Activated T-cell treated with anti-CD3 and anti-CD28 coated beads, Interleukin-2, amount 50 U/mL, for 24 hours (primary cell): ENCODE results near the gene BANP.
"Not testable (repeated sequence)": the region's sequence is repeated elsewhere in the genome, so short reads cannot be mapped to it uniquely, and the experiment has no call there.

Experiments used
- DNase-seq: peaks from one replicate; pipeline ENCODE4 v3.0.0-alpha.2; 2020
- H3K27ac Mint-ChIP-seq: 2 replicates; pipeline ENCODE4 v1.8.0; 2020; ENCODE audit warnings: mild to moderate bottlenecking, mixed read lengths
- H3K27me3 Mint-ChIP-seq: 2 replicates; pipeline ENCODE4 v1.8.0; 2020; ENCODE audit warnings: mixed read lengths
- H3K36me3 Mint-ChIP-seq: 2 replicates; pipeline ENCODE4 v1.8.0; 2020; ENCODE audit warnings: low read depth, mixed read lengths
- H3K4me1 Mint-ChIP-seq: 2 replicates; pipeline ENCODE4 v1.8.0; 2020; ENCODE audit warnings: low read depth, mixed read lengths
- H3K4me3 Mint-ChIP-seq: 2 replicates; pipeline ENCODE4 v1.8.0; 2020; ENCODE audit warnings: mild to moderate bottlenecking, moderate library complexity, mixed read lengths
- H3K9me3 Mint-ChIP-seq: 2 replicates; pipeline ENCODE4 v1.8.0; 2020; ENCODE audit warnings: mixed read lengths

The BANP gene

DNA sequence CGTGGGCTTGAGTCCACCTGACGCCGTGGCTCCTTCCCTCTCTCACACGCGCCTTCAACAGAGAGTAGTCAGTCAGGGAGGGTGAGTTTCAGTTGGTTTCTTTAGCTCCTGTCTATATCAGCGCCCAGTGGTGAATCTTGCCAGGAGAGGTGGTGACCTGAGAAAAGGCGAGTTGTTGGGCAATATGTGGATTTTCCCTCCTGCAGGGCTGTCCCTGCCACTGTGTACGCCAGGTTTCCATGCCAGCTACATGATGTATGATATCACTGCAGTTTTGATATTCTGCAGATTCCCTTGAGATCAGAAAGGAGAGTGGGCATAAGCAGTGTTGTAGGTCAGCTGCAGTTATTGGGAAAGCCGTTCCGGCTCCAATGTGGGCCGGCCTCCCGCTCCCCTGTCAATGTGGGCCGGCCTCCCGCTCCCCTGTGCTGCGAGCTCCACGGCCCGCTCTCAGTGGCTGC, 31.4 kb downstream of the BANP start:
- Mint-ChIP-seq H3K27me3 (no peaks in the 10 kb centered on the region), H3K4me1 (peaks cover 86% of the 10 kb centered on the region), H3K9me3 (no peaks in the 10 kb centered on the region), H3K27ac (peak overlapping the region; percentile 88), H3K4me3 (no peak overlapping the region), H3K36me3 (peaks cover 85% of the 10 kb centered on the region)
- DNase-seq, result no peak

DNA sequence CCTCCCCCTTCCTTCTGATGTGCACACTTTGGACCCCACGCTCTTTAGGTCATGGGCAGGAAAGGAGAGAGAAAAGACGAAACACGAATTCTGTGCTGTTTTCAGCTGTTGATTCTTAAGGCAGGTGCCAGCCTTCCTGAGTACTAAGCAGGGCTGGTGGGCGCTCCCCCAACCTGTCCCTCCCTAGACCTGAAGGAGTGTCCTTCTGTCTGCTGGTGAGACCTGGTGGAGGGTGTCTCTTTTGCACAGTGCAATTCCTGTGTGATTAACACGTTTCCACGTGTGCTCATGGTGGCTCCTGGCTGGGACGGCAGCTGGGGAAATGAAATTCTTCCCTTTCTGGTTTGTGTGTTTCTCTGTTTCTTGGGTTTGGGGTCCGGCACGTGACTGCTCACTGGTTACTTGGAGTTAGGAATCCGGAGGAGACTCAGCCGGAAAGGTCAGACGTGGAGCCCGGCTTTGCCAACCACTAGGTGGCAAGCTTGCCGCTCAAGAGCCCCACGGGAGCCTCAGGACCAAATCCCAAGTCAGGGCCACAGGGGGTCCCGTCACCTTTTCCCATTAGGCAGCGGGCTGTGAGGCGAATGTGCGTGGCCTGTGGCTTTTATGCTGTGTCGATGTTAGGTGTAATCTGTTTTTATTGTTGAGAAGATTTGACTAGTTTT, 32.0 kb downstream of the BANP start:
- H3K36me3 Mint-ChIP-seq, result peaks cover 86% of the 10 kb centered on the region
- H3K9me3 Mint-ChIP-seq, H3K27me3 Mint-ChIP-seq, DNase-seq: not testable (repeated sequence)
- H3K27ac Mint-ChIP-seq, result peak overlapping the region; percentile 86
- H3K4me3 Mint-ChIP-seq, result peak overlapping the region; percentile 23
- peaks cover 84% of the 10 kb centered on the region for H3K4me1 Mint-ChIP-seq

DNA sequence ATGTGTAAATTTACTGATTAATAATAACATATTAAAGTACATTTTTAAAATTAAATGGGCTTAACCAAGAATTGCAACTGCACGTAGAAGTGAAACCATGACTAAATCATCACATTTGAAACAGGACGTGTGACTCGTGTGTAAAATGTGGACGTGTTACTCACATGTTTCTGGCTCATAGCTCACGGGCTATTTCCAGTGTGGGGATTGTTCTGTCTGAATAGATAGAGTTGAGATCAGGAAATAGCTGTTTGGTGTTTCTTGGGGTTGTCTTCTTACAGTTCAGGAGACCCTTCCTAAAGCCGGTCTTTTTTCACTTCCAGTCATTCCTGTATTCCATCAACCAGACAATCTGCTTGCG, 32.5 kb downstream of the BANP start:
- peaks cover 78% of the 10 kb centered on the region for H3K4me1 Mint-ChIP-seq
- H3K27ac Mint-ChIP-seq, result peak overlapping the region; percentile 86
- not testable (repeated sequence) for H3K9me3 Mint-ChIP-seq, DNase-seq, H3K4me3 Mint-ChIP-seq, H3K27me3 Mint-ChIP-seq
- H3K36me3 Mint-ChIP-seq, result peaks cover 86% of the 10 kb centered on the region

DNA sequence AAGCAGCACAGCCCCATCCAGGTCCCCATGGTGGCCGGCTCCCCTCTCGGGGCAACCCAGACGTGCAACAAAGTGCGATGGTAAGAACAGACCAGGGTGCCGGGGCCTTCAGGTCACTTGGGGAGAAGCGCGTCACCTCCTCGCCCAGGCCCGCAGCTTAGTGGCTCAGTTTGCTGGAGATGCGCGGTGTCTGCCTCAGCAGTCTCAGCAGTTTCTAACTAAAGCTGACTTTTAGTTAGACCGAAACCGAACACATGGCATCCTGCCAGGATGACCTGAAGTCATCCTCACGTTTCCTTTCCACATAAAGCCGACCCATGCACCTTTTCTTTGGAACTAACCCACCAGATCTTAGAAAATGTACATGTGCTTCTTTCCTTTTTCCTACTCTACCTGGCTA, 32.9 kb downstream of the BANP start:
- peak overlapping the region; percentile 44 for H3K4me3 Mint-ChIP-seq
- H3K4me1 Mint-ChIP-seq, result peaks cover 74% of the 10 kb centered on the region

DNA sequence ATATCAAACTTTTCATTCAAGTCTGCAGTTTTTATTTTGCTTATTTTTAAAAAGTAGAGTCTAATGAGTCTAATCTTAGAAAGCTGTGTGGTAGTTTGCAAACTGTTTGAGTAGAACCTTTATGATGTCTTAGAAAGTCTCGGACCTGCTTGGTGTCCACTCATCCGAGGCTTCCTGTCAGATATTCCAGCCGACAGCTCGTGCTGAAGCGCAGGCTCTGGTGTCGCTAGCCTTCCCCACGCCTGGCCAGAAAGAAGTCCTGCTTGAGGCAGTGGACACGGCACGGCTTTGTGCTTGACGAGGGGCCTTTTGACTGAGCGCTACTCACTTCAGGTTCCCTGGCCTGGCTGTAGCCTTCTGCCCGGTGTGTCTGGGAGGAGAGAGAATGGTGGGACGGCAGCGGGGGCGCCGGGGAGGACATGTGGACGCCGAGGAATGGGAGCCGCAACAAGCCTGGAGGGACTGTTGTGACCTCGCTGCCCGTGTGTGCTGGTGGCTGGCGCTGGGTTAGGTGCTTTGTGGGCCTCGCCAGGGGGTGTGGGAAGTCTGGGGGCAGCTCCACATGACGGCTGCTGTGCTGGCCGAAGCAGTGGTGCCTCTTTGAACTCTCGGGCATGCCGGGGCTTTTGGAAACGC, 33.5 kb downstream of the BANP start:
- H3K36me3 Mint-ChIP-seq, result peaks cover 83% of the 10 kb centered on the region
- no peaks in the 10 kb centered on the region for H3K27me3 Mint-ChIP-seq
- peak overlapping the region; percentile 86 for H3K27ac Mint-ChIP-seq
- H3K4me3 Mint-ChIP-seq, result peak overlapping the region; percentile 44
- no peak for DNase-seq
- H3K4me1 Mint-ChIP-seq, result peaks cover 68% of the 10 kb centered on the region
- no peaks in the 10 kb centered on the region for H3K9me3 Mint-ChIP-seq

More for the DNA sequence above, 32.9 kb downstream of the BANP start:
- Mint-ChIP-seq H3K27ac (peak overlapping the region; percentile 86), H3K36me3 (peaks cover 86% of the 10 kb centered on the region)
- H3K9me3 Mint-ChIP-seq, DNase-seq, H3K27me3 Mint-ChIP-seq: not testable (repeated sequence)

DNA sequence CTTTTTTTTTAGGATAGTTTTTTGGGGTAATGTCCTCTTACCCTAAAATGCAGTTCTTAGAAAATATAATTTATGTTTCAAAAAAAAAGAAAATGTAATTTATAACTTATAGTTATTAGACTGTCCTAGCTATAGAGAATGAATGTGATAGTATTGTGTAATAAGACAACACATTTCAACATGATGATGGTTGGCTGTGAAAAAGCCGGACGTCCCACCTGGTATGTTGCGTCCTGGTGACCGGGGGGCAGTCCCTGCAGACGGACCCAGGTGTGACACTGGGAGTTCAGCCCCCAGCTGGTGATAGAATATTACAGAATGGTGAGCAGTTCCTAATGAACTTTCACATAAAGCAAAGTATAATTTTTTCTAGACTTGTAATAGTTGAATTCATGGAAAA, 34.3 kb downstream of the BANP start:
- not testable (repeated sequence) for DNase-seq, H3K27me3 Mint-ChIP-seq, H3K9me3 Mint-ChIP-seq
- H3K4me1 Mint-ChIP-seq, result peaks cover 61% of the 10 kb centered on the region
- H3K4me3 Mint-ChIP-seq, result peak overlapping the region; percentile 31
- H3K36me3 Mint-ChIP-seq, result peaks cover 80% of the 10 kb centered on the region
- peak overlapping the region; percentile 96 for H3K27ac Mint-ChIP-seq

DNA sequence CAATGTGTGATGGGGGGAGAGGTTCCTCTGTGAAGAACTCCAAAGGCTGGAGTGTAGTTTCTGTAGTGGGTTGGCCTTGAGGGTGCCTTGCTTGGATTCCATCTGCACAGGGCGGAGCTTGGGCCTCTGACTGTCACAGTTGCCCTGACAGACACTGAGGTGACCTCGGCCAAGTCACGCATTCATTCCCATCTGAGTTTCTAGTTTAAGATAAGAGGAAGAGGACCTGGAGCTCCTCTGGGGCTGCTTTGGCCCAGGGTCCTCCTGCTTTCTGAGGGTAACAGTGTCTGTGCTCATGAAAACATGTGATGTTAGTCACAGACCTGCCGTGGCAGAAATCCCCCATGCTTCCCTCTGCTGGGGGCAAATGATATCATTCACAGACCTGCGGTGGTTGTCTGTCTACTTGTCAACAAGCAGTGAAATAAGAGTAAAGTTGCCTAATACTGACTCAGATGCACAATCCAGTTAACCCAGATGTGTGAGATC, 35.2 kb downstream of the BANP start:
- not testable (repeated sequence) for H3K9me3 Mint-ChIP-seq, H3K27me3 Mint-ChIP-seq
- peak overlapping the region; percentile 41 for H3K4me3 Mint-ChIP-seq
- peak overlapping the region; percentile 96 for H3K27ac Mint-ChIP-seq
- peak; percentile 62 for DNase-seq
- H3K36me3 Mint-ChIP-seq, result peaks cover 81% of the 10 kb centered on the region
- peaks cover 52% of the 10 kb centered on the region for H3K4me1 Mint-ChIP-seq

DNA sequence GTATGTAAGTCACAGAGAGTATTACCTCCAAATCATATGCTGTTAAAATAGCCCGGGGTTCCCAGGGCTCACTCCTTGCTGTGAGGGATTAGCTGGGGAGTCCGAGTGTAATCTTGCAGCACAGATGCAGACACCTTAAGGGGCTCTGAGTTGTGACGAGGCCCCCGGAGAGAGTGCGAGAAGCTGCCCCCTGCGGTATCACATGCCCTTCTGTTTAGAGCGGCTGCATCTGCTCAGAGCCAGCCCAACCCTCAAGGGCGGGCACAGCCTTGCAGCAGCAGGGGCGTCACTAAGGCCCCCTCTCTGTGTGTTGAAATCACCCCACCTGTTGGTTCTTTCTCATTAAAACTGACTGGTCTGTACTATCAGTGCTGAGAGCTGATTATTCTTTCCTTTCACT, 37.4 kb downstream of the BANP start:
- not testable (repeated sequence) for DNase-seq, H3K27me3 Mint-ChIP-seq, H3K27ac Mint-ChIP-seq, H3K4me3 Mint-ChIP-seq, H3K9me3 Mint-ChIP-seq
- Mint-ChIP-seq H3K4me1 (peaks cover 32% of the 10 kb centered on the region), H3K36me3 (peaks cover 75% of the 10 kb centered on the region)

DNA sequence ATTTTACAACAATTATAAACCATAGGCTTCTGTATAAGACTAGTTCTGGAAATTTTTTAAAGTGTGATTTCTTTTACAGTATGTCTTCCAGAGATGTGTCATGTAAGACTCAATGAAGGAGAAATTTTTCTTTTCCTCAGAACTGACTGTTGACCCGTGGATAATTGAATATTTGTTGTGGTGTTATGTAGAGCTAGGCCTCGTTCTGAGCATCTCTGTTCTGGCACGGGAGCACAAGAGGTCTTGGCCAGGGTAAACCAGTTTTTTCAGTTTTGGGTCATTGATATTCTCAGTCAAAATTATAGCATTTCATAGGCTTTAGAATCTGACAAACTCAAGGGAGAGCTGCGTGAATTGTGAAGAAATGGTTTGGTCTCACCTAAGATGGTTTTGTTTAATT, 39.0 kb downstream of the BANP start:
- not testable (repeated sequence) for H3K27me3 Mint-ChIP-seq, H3K27ac Mint-ChIP-seq, DNase-seq, H3K4me3 Mint-ChIP-seq, H3K9me3 Mint-ChIP-seq
- Mint-ChIP-seq H3K36me3 (peaks cover 69% of the 10 kb centered on the region), H3K4me1 (peaks cover 15% of the 10 kb centered on the region)

DNA sequence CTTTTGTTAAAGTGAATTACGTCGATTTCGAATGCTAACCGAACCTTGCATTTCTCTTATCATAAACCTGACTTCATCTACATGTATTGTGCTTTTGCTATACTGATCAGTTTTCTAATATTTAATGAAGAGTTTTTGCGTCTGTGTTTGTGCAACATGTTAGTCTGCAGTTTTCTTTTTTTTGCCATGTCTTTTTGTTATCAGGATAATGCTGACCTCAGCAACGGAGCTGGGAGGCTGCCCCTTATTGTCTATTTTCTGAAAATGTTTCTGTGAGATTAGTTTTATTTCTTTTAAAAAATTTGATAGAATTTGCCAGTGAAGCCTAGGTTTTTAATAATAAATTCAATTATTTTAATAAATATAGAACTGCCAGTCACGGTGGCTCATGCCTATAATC, 40.9 kb downstream of the BANP start:
- not testable (repeated sequence) for DNase-seq, H3K9me3 Mint-ChIP-seq, H3K4me3 Mint-ChIP-seq, H3K27ac Mint-ChIP-seq, H3K4me1 Mint-ChIP-seq, H3K27me3 Mint-ChIP-seq
- peaks cover 58% of the 10 kb centered on the region for H3K36me3 Mint-ChIP-seq

DNA sequence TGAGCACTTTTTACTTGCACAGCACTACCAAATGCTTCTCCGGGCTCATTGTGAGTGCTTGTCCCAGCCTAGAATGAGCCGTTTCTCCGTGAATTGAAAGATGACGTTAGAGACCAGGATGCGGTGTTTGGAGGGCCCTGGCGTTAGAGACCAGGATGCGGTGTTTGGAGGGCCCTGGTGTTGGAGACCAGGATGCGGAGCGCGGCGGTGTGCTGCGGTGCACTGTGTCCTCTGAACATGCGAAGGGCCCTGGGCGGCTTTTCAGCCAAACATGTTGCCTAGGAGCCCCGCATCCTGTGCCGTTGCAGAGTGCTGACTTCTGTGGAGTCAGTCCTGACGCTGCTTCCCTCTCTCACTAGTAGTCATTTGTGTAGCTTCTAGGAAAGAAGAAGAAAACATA, 42.7 kb downstream of the BANP start:
- H3K4me3 Mint-ChIP-seq, result no peak overlapping the region
- H3K4me1 Mint-ChIP-seq, result peaks cover 4% of the 10 kb centered on the region
- H3K9me3 Mint-ChIP-seq, result no peaks in the 10 kb centered on the region
- H3K27me3 Mint-ChIP-seq, result no peaks in the 10 kb centered on the region
- DNase-seq, result peak; percentile 21
- peaks cover 56% of the 10 kb centered on the region for H3K36me3 Mint-ChIP-seq
- no peak overlapping the region for H3K27ac Mint-ChIP-seq

DNA sequence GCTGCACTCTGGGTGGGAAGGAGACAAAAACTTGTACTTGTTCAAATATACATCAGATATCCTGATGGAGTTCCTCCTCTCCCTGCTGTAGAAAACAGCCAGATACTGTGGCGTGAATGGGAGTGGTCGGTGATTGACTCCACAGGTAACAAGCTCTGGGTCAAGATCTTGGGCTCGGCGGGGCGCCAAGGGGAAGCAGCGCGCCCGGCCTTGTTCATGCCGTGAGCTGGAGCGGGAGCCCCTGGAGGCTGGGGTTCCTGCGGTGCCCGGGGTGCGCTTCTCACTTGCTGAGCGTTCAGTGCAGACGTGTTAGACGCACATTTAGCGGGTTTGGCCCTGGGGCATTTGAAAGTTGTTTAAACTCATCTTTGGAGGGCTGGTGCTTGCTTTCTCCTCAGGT, 44.4 kb downstream of the BANP start:
- no peak overlapping the region for H3K27ac Mint-ChIP-seq
- H3K9me3 Mint-ChIP-seq, result no peaks in the 10 kb centered on the region
- no peaks in the 10 kb centered on the region for H3K27me3 Mint-ChIP-seq
- H3K4me1 Mint-ChIP-seq, result peaks cover 4% of the 10 kb centered on the region
- peak; percentile 16 for DNase-seq
- H3K36me3 Mint-ChIP-seq, result peaks cover 48% of the 10 kb centered on the region
- H3K4me3 Mint-ChIP-seq, result no peak overlapping the region

DNA sequence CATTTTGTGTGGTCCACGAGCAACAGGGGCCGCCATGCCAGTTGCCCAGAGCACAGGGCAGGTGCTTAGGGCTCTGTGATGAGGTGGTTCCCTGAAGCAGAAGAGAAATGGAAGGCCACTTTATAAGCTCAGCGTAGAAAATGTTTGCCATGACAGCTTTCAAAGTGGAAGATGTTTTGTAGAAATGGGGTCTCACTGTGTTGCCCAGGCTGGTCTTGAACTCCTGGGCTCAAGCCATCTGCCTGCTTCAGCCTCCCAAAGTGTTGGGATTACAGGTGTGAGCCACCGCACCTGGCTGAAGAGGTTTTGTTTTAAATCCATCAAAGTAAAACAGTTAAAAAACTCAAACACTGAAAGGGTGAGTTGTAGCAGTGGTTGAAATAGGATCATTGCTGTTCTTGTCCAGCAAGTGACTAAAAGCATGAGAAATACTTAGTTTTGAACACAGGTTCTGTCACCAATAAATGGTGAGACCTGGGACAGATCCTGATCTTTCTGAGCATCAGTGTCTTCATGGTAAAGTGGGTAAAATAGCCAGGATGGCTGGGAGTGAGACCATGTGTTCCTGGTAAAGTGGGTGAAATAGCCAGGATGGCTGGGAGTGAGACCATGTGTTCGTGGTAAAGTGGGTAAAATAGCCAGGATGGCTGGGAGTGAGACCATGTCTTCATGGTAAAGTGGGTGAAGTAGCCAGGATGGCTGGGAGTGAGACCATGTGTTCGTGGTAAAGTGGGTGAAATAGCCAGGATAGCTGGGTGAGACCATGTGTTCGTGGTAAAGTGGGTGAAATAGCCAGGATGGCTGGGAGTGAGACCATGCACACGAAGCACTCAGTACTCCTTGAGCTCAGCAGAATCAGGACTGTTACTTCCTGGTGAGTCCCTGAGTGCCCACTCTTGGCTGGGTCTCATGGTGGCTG, 46.0 kb downstream of the BANP start:
- DNase-seq, result peak; percentile 22
- H3K27ac Mint-ChIP-seq, result peak overlapping the region; percentile 44
- no peaks in the 10 kb centered on the region for H3K27me3 Mint-ChIP-seq
- H3K36me3 Mint-ChIP-seq, result peaks cover 43% of the 10 kb centered on the region
- peaks cover 6% of the 10 kb centered on the region for H3K4me1 Mint-ChIP-seq
- no peaks in the 10 kb centered on the region for H3K9me3 Mint-ChIP-seq
- no peak overlapping the region for H3K4me3 Mint-ChIP-seq

DNA sequence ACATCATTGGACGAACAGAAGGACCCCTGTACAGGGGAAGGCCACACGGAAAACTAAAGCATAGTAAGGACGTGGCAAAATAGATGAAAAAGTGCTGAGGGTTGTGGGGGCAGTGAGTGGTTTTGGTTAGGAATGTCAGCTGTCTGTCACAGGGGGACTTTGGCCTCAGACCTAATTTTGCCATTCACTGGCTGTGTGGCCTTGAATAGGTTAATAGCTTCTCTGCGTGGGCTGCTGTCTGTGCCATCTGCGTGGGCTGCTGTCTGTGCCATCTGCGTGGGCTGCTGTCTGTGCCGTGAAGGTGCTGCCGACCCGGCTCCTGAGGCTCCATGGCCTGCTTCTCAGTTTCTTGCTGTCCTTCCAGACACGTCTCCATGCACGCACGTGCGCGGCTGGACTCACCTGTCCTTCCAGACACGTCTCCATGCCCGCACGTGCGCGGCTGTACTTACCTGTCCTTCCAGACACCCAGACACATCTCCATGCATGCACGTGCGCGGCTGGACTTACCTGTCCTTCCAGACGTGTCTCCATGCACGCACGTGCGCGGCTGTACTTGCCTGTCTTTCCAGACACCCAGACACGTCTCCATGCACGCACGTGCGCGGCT, 47.1 kb downstream of the BANP start:
- H3K27me3 Mint-ChIP-seq, H3K9me3 Mint-ChIP-seq, H3K27ac Mint-ChIP-seq: not testable (repeated sequence)

More for the DNA sequence above, 47.1 kb downstream of the BANP start:
- H3K36me3 Mint-ChIP-seq, result peaks cover 41% of the 10 kb centered on the region
- not testable (repeated sequence) for H3K4me3 Mint-ChIP-seq, H3K4me1 Mint-ChIP-seq
- DNase-seq, result peak; percentile 14
